Measurements from ENCODE around the gene TRIM22. TPM values are rescaled to one million over a fixed set of nuclear protein-coding genes. Genes with fewer than 3 reads are reported as not detected.
"Not testable (repeated sequence)": the region's sequence is repeated elsewhere in the genome, so short reads cannot be mapped to it uniquely, and the experiment has no call there.

Gene TRIM22
- total RNA-seq (100 to 1,000 TPM; 229 to 340 (median 258) TPM), polyA plus RNA-seq (100 to 1,000 TPM; 121 to 184 TPM), total RNA-seq (315 reads per million, percentile 96 among the genes with 10 or more reads in this experiment)

- no peaks in the 10 kb centered on the region for H3K27me3 Mint-ChIP-seq
- H3K27me3 ChIP-seq (ENCODE audit: control insufficient read depth in 2 of 2, insufficient read depth in 2 of 2, low read length in 2 of 2), result no peaks in the 10 kb centered on the region
- H3K27ac ChIP-seq (ENCODE audit: low read depth, low read length), result peak within 1 kb of the TSS; percentile 93
- H3K36me3 ChIP-seq (ENCODE audit: control insufficient read depth in 2 of 3, insufficient read depth in 3 of 3, low read length in 3 of 3), result no peaks in the 10 kb centered on the region
- H3K9me3 Mint-ChIP-seq, result no peaks in the 10 kb centered on the region
- H3K4me3 Mint-ChIP-seq, result peak within 1 kb of the TSS; percentile 93 to 100 (median 98)
- POLR2A ChIA-PET, result interaction anchor here (0.6 to 2.2 kb wide), 5 partner anchors 11 to 794 kb away, joined by 3 to 18 read pairs (median 7); no protein-coding TSS in a partner anchor
- H3K4me1 Mint-ChIP-seq, result peaks cover 35 to 68% (median 57%) of the 10 kb centered on the region in 7 donors
- peaks cover 9 to 30% (median 13%) of the 10 kb centered on the region in 5 donors for H3K36me3 Mint-ChIP-seq
- H3K27ac Mint-ChIP-seq, result peak within 1 kb of the TSS; percentile 95 to 100 (median 97)
- ATAC-seq, result peak; percentile 69
- peak in 8 of 9 donors; percentile 51 to 79 (median 68) for DNase-seq
- H3K4me3 ChIP-seq (ENCODE audit: low read length), result peak within 1 kb of the TSS; percentile 81
- intact Hi-C loops (cut with micrococcal nuclease), result loop anchor here (1.0 to 10.0 kb wide), 11 partner anchors 12 to 1058 kb away; partner anchors contain the start of genes ARFIP2 (in 2 of the 2), TIMM10B (in 2 of the 2), FHIP1B (in 1 of the 2) and ILK (in 1 of the 2)
- CTCF ChIA-PET, result interaction anchor here (0.7 to 1.5 kb wide), 4 partner anchors 12 to 24 kb away, joined by 3 to 6 read pairs (median 3); no protein-coding TSS in a partner anchor
- H3K9me3 ChIP-seq (ENCODE audit: control insufficient read depth in 2 of 3, low read length in 3 of 3), result no peaks in the 10 kb centered on the region
- H3K4me1 ChIP-seq (ENCODE audit: control insufficient read depth in 2 of 2, insufficient read depth in 2 of 2, low read length in 2 of 2), result peaks cover 25 to 36% of the 10 kb centered on the region in 2 donors
Measured at GRCh38 chr11:5689551-5689983, at the start of gene TRIM22. Gene TRIM22 (plus strand): TSS chr11:5689790. CDS start chr11:5696233, 6,443 bp downstream.

- Mint-ChIP-seq H3K4me3 (no peak overlapping the region), H3K36me3 (peaks cover 15 to 88% (median 74%) of the 10 kb centered on the region in 5 donors), H3K27me3 (no peaks in the 10 kb centered on the region), H3K9me3 (no peaks in the 10 kb centered on the region), H3K27ac (no peak overlapping the region), H3K4me1 (peaks cover 0 to 10% (median 5%) of the 10 kb centered on the region in 7 donors)
- Histone ChIP-seq H3K4me1 (ENCODE audit: control insufficient read depth in 2 of 2, insufficient read depth in 2 of 2, low read length in 2 of 2) (no peaks in the 10 kb centered on the region), H3K9me3 (ENCODE audit: control insufficient read depth in 2 of 3, low read length in 3 of 3) (no peaks in the 10 kb centered on the region), H3K4me3 (ENCODE audit: low read length) (no peak overlapping the region), H3K27ac (ENCODE audit: low read depth, low read length) (no peak overlapping the region), H3K36me3 (ENCODE audit: control insufficient read depth in 2 of 3, insufficient read depth in 3 of 3, low read length in 3 of 3) (peaks cover 0 to 37% (median 7%) of the 10 kb centered on the region in 3 experiments), H3K27me3 (ENCODE audit: control insufficient read depth in 2 of 2, insufficient read depth in 2 of 2, low read length in 2 of 2) (no peaks in the 10 kb centered on the region)
- intact Hi-C loops (cut with micrococcal nuclease), result no loop called here
- ATAC-seq, result no peak
- no peak for DNase-seq
- ChIA-PET POLR2A (no interaction called here), CTCF (no interaction called here)
Measured at GRCh38 chr11:5639953-5640352, 49.6 kb upstream of the TRIM22 start.

GRCh38 chr11:5643585-5643984 is 46.0 kb upstream of the TRIM22 start:
- H3K27ac Mint-ChIP-seq, result no peak overlapping the region
- DNase-seq, result no peak
- no peak overlapping the region for H3K4me3 Mint-ChIP-seq
- H3K36me3 ChIP-seq (ENCODE audit: control insufficient read depth in 2 of 3, insufficient read depth in 3 of 3, low read length in 3 of 3), result peaks cover 0 to 21% (median 7%) of the 10 kb centered on the region in 3 experiments
- no peaks in the 10 kb centered on the region for H3K4me1 ChIP-seq (ENCODE audit: control insufficient read depth in 2 of 2, insufficient read depth in 2 of 2, low read length in 2 of 2)
- no peaks in the 10 kb centered on the region for H3K27me3 Mint-ChIP-seq
- ChIA-PET CTCF (no interaction called here), POLR2A (no interaction called here)
- H3K27ac ChIP-seq (ENCODE audit: low read depth, low read length), result no peak overlapping the region
- no peaks in the 10 kb centered on the region for H3K9me3 Mint-ChIP-seq
- H3K27me3 ChIP-seq (ENCODE audit: control insufficient read depth in 2 of 2, insufficient read depth in 2 of 2, low read length in 2 of 2), result no peaks in the 10 kb centered on the region
- ATAC-seq, result no peak
- H3K9me3 ChIP-seq (ENCODE audit: control insufficient read depth in 2 of 3, low read length in 3 of 3), result no peaks in the 10 kb centered on the region
- peaks cover 0 to 6% (median 0%) of the 10 kb centered on the region in 7 donors for H3K4me1 Mint-ChIP-seq
- no peak overlapping the region for H3K4me3 ChIP-seq (ENCODE audit: low read length)
- intact Hi-C loops (cut with micrococcal nuclease), result no loop called here
- peaks cover 9 to 58% (median 43%) of the 10 kb centered on the region in 5 donors for H3K36me3 Mint-ChIP-seq

- CTCF ChIA-PET, result no interaction called here
- Histone ChIP-seq H3K27me3 (ENCODE audit: control insufficient read depth in 2 of 2, insufficient read depth in 2 of 2, low read length in 2 of 2) (no peaks in the 10 kb centered on the region), H3K4me1 (ENCODE audit: control insufficient read depth in 2 of 2, insufficient read depth in 2 of 2, low read length in 2 of 2) (no peaks in the 10 kb centered on the region), H3K9me3 (ENCODE audit: control insufficient read depth in 2 of 3, low read length in 3 of 3) (no peaks in the 10 kb centered on the region), H3K27ac (ENCODE audit: low read depth, low read length) (no peak overlapping the region), H3K4me3 (ENCODE audit: low read length) (no peak overlapping the region), H3K36me3 (ENCODE audit: control insufficient read depth in 2 of 3, insufficient read depth in 3 of 3, low read length in 3 of 3) (peaks cover 0 to 20% (median 7%) of the 10 kb centered on the region in 3 experiments)
- Mint-ChIP-seq H3K36me3 (peaks cover 8 to 44% (median 32%) of the 10 kb centered on the region in 5 donors), H3K4me1 (peaks cover 0 to 6% (median 0%) of the 10 kb centered on the region in 7 donors), H3K27me3 (no peaks in the 10 kb centered on the region), H3K9me3 (no peaks in the 10 kb centered on the region), H3K27ac (no peak overlapping the region), H3K4me3 (no peak overlapping the region)
- POLR2A ChIA-PET, result no interaction called here
- intact Hi-C loops (cut with micrococcal nuclease), result no loop called here
- ATAC-seq (no peak), DNase-seq (no peak)
Measured at GRCh38 chr11:5646139-5646538, 43.5 kb upstream of the TRIM22 start.

GRCh38 chr11:5655474-5655873 is 34.1 kb upstream of the TRIM22 start:
- no peak for ATAC-seq
- H3K9me3 Mint-ChIP-seq, result peaks cover 0 to 7% (median 3%) of the 10 kb centered on the region in 11 donors
- peaks cover 7 to 29% (median 18%) of the 10 kb centered on the region in 5 donors for H3K36me3 Mint-ChIP-seq
- no peak overlapping the region for H3K4me3 Mint-ChIP-seq
- Histone ChIP-seq H3K27ac (ENCODE audit: low read depth, low read length) (no peak overlapping the region), H3K4me1 (ENCODE audit: control insufficient read depth in 2 of 2, insufficient read depth in 2 of 2, low read length in 2 of 2) (no peaks in the 10 kb centered on the region), H3K27me3 (ENCODE audit: control insufficient read depth in 2 of 2, insufficient read depth in 2 of 2, low read length in 2 of 2) (no peaks in the 10 kb centered on the region), H3K4me3 (ENCODE audit: low read length) (no peak overlapping the region), H3K36me3 (ENCODE audit: control insufficient read depth in 2 of 3, insufficient read depth in 3 of 3, low read length in 3 of 3) (no peaks in the 10 kb centered on the region), H3K9me3 (ENCODE audit: control insufficient read depth in 2 of 3, low read length in 3 of 3) (no peaks in the 10 kb centered on the region)
- CTCF ChIA-PET, result no interaction called here
- intact Hi-C loops (cut with micrococcal nuclease), result no loop called here
- H3K27me3 Mint-ChIP-seq, result no peaks in the 10 kb centered on the region
- H3K27ac Mint-ChIP-seq, result no peak overlapping the region
- no peak for DNase-seq
- POLR2A ChIA-PET, result no interaction called here
- no peaks in the 10 kb centered on the region for H3K4me1 Mint-ChIP-seq

- peaks cover 7 to 22% (median 15%) of the 10 kb centered on the region in 5 donors for H3K36me3 Mint-ChIP-seq
- ATAC-seq, result not testable (repeated sequence)
Measured at GRCh38 chr11:5656956-5657355, 32.6 kb upstream of the TRIM22 start.

GRCh38 chr11:5658318-5658717 is 31.3 kb upstream of the TRIM22 start:
- no peak overlapping the region for H3K27ac ChIP-seq (ENCODE audit: low read depth, low read length)
- DNase-seq (no peak), ATAC-seq (no peak)
- no peak overlapping the region for H3K4me3 ChIP-seq (ENCODE audit: low read length)
- no peaks in the 10 kb centered on the region for H3K27me3 ChIP-seq (ENCODE audit: control insufficient read depth in 2 of 2, insufficient read depth in 2 of 2, low read length in 2 of 2)
- H3K4me1 Mint-ChIP-seq, result no peaks in the 10 kb centered on the region
- POLR2A ChIA-PET, result no interaction called here
- no peaks in the 10 kb centered on the region for H3K27me3 Mint-ChIP-seq
- H3K36me3 Mint-ChIP-seq, result peaks cover 7 to 21% (median 9%) of the 10 kb centered on the region in 5 donors
- H3K27ac Mint-ChIP-seq, result peak overlapping the region in 1 of 9 donors; percentile 40
- H3K36me3 ChIP-seq (ENCODE audit: control insufficient read depth in 2 of 3, insufficient read depth in 3 of 3, low read length in 3 of 3), result no peaks in the 10 kb centered on the region
- H3K4me3 Mint-ChIP-seq, result no peak overlapping the region
- CTCF ChIA-PET, result no interaction called here
- intact Hi-C loops (cut with micrococcal nuclease), result no loop called here
- H3K4me1 ChIP-seq (ENCODE audit: control insufficient read depth in 2 of 2, insufficient read depth in 2 of 2, low read length in 2 of 2), result no peaks in the 10 kb centered on the region
- H3K9me3 Mint-ChIP-seq, result peaks cover 0 to 8% (median 0%) of the 10 kb centered on the region in 11 donors
- no peaks in the 10 kb centered on the region for H3K9me3 ChIP-seq (ENCODE audit: control insufficient read depth in 2 of 3, low read length in 3 of 3)

More at GRCh38 chr11:5656956-5657355, 32.6 kb upstream of the TRIM22 start:
- H3K27me3 ChIP-seq (ENCODE audit: control insufficient read depth in 2 of 2, insufficient read depth in 2 of 2, low read length in 2 of 2); H3K4me1 ChIP-seq (ENCODE audit: control insufficient read depth in 2 of 2, insufficient read depth in 2 of 2, low read length in 2 of 2); POLR2A ChIA-PET; H3K27ac ChIP-seq (ENCODE audit: low read depth, low read length); H3K9me3 ChIP-seq (ENCODE audit: control insufficient read depth in 2 of 3, low read length in 3 of 3); H3K36me3 ChIP-seq (ENCODE audit: control insufficient read depth in 2 of 3, insufficient read depth in 3 of 3, low read length in 3 of 3); H3K4me3 ChIP-seq (ENCODE audit: low read length); H3K4me3 Mint-ChIP-seq; H3K9me3 Mint-ChIP-seq; H3K27me3 Mint-ChIP-seq; H3K4me1 Mint-ChIP-seq; DNase-seq; CTCF ChIA-PET; intact Hi-C loops (cut with micrococcal nuclease); H3K27ac Mint-ChIP-seq: not testable (repeated sequence)
